Liver (tissue), 9 donors: ENCODE measurements around the gene HARS1. TPM values are rescaled to one million over a fixed set of nuclear protein-coding genes. Genes with fewer than 3 reads are reported as not detected.

Experiments used
- DNase-seq: peaks from one replicate; pipeline ENCODE4 v3.0.0-alpha.2; 2017; ENCODE audit warnings: low spot score
- H3K27ac ChIP-seq, 2 donors: one replicate each; pipeline ENCODE4 v1.7.0; 2013; ENCODE audit warnings: inconsistent platforms in 2 of 2, low read length in 2 of 2, control low read depth in 1 of 2, low read depth in 1 of 2, mild to moderate bottlenecking in 1 of 2
- H3K27me3 ChIP-seq, 4 donors: one replicate each; pipeline versions ENCODE4 v1.6.1 to v1.7.0; 2013; ENCODE audit warnings: low read length in 3 of 4, inconsistent platforms in 1 of 4, mild to moderate bottlenecking in 1 of 4, moderate library complexity in 1 of 4; ENCODE audit not compliant: control insufficient read depth in 4 of 4, insufficient read depth in 4 of 4
- H3K36me3 ChIP-seq, 4 donors: one replicate each; pipeline versions ENCODE4 v1.6.1 to v1.7.0; 2013; ENCODE audit warnings: low read length in 3 of 4, mild to moderate bottlenecking in 3 of 4, low read depth in 1 of 4, moderate library complexity in 1 of 4; ENCODE audit not compliant: control insufficient read depth in 4 of 4, insufficient read depth in 3 of 4
- H3K4me1 ChIP-seq, 4 donors: one replicate each; pipeline versions ENCODE4 v1.6.1 to v1.7.0; 2013; ENCODE audit warnings: low read length in 3 of 4, mild to moderate bottlenecking in 3 of 4, moderate library complexity in 1 of 4; ENCODE audit not compliant: control insufficient read depth in 4 of 4, insufficient read depth in 4 of 4
- H3K4me3 ChIP-seq, 3 donors: one replicate each; pipeline versions ENCODE4 v1.6.1 to v1.7.0; 2013; ENCODE audit warnings: low read length in 3 of 3, control low read depth in 1 of 3, low read depth in 1 of 3, mild to moderate bottlenecking in 1 of 3
- H3K9ac ChIP-seq, 2 donors: one replicate each; pipeline ENCODE4 v1.7.0; 2013; ENCODE audit warnings: low read length in 2 of 2, mild to moderate bottlenecking in 2 of 2, moderate library complexity in 2 of 2, control low read depth in 1 of 2, low read depth in 1 of 2
- H3K9me3 ChIP-seq, 4 donors: one replicate each; pipeline versions ENCODE4 v1.6.1 to v1.7.0; 2013; ENCODE audit warnings: low read length in 3 of 4; ENCODE audit not compliant: control insufficient read depth in 4 of 4
- ATF3 ChIP-seq: IDR thresholded peaks from 2 replicates; pipeline ENCODE4 v1.6.1; 2016; ENCODE audit warnings: antibody characterized with exemption
- CTCF ChIP-seq: fragments of 150-350 bp; IDR thresholded peaks from 2 replicates; pipeline ENCODE4 v1.5.1; 2017; ENCODE audit warnings: improper control_type of control experiment, low read depth, low read length; ENCODE audit not compliant: missing input control
- EGR1 ChIP-seq, 2 donors: IDR thresholded peaks; 2 replicates each; pipeline ENCODE4 v1.6.1; 2016 to 2018; ENCODE audit warnings: antibody characterized with exemption in 2 of 2, low read depth in 2 of 2
- FOXA1 ChIP-seq: IDR thresholded peaks from 2 replicates; pipeline ENCODE4 v1.6.1; 2016; ENCODE audit warnings: antibody characterized with exemption
- HNF4A ChIP-seq, 2 donors: conservative IDR thresholded peaks; 2 replicates each; pipeline ENCODE4 v1.6.1; 2016; ENCODE audit warnings: antibody characterized with exemption in 2 of 2, mild to moderate bottlenecking in 2 of 2
- HNF4G ChIP-seq: IDR thresholded peaks from 2 replicates; pipeline ENCODE4 v1.6.1; 2016; ENCODE audit warnings: antibody characterized with exemption
- JUND ChIP-seq, 2 donors: IDR thresholded peaks; 2 replicates each; pipeline ENCODE4 v1.6.1; 2016; ENCODE audit warnings: antibody characterized with exemption in 2 of 2
- MAX ChIP-seq: IDR thresholded peaks from 2 replicates; pipeline ENCODE4 v1.6.1; 2016; ENCODE audit warnings: antibody characterized with exemption
- RAD21 ChIP-seq, 2 donors: IDR thresholded peaks; 2 replicates each; pipeline ENCODE4 v1.6.1; 2016; ENCODE audit warnings: antibody characterized with exemption in 2 of 2, mild to moderate bottlenecking in 2 of 2
- REST ChIP-seq: IDR thresholded peaks from 2 replicates; pipeline ENCODE4 v1.6.1; 2016; ENCODE audit warnings: antibody characterized with exemption, mild to moderate bottlenecking
- RXRA ChIP-seq, 2 donors: IDR thresholded peaks; 2 replicates each; pipeline ENCODE4 v1.6.1; 2017 to 2018; ENCODE audit warnings: antibody characterized with exemption in 2 of 2, mild to moderate bottlenecking in 1 of 2
- SP1 ChIP-seq: IDR thresholded peaks from 2 replicates; pipeline ENCODE4 v1.6.1; 2018; ENCODE audit warnings: antibody characterized with exemption, mild to moderate bottlenecking
- TAF1 ChIP-seq: conservative IDR thresholded peaks from 2 replicates; pipeline ENCODE4 v1.6.1; 2016; ENCODE audit warnings: antibody characterized with exemption, mild to moderate bottlenecking
- YY1 ChIP-seq: IDR thresholded peaks from 2 replicates; pipeline ENCODE4 v1.6.1; 2016; ENCODE audit warnings: antibody characterized with exemption, mild to moderate bottlenecking
- ZBTB33 ChIP-seq: IDR thresholded peaks from 2 replicates; pipeline ENCODE4 v1.6.1; 2016; ENCODE audit warnings: antibody characterized with exemption
- WGBS: extraction: QIAGEN DNeasy Blood & Tissue Kit; methylation state at CpG from one replicate; pipeline ENCODE4 v1.1.7; 2013; 5-methylcytosine and 5-hydroxymethylcytosine counted together
- polyA plus RNA-seq, 2 donors: library from polyadenylated mRNA; stranded (reverse) in 1 of 2; unstranded in 1 of 2; fragments of 200-250 nt in 1 of 2; fragments of >200 nt in 1 of 2; fragmentation: Nextera tagmentation in 1 of 2; extraction: Ambion mirVana in 1 of 2; gene quantifications; one replicate each; pipeline versions ENCODE4 v1.2.1 to v1.2.3, GENCODE V29; 2013 to 2015
- total RNA-seq, 2 donors: library from RNA; depleted of rRNA; stranded (reverse); fragments of >200 nt; gene quantifications; one replicate each; pipeline ENCODE4 v1.2.3, GENCODE V29; 2014
- donor health status: healthy.
- donor health status: healthy.
- donor health status: healthy.
- donor health status: healthy.
- donor health status: healthy.

HARS1 gene
- total and polyA plus RNA-seq, 4 donors: 31.2 to 57.1 (median 37.3) TPM

- Histone ChIP-seq H3K36me3 (no peaks in the 10 kb centered on the region), H3K9me3 (no peaks in the 10 kb centered on the region), H3K4me1 (peaks cover 0 to 31% (median 18%) of the 10 kb centered on the region in 4 donors), H3K4me3 (no peak overlapping the region), H3K27me3 (no peaks in the 10 kb centered on the region), H3K9ac (no peak overlapping the region), H3K27ac (peak overlapping the region; percentile 3 to 82)
- DNase-seq: no peak
- 82% methylated on average over 8 of the region's 8 CpGs for WGBS
- no peak for TF ChIP-seq YY1
- no peak for TF ChIP-seq MAX
- no peak for TF ChIP-seq EGR1 (IDR thresholded peaks at IDR 0.05; ENCODE audit: low read depth in 2 of 2)
- TF ChIP-seq CTCF: no peak
- TF ChIP-seq REST: no peak
- no peak for TF ChIP-seq RXRA (IDR thresholded peaks at IDR 0.05)
- TF ChIP-seq HNF4G: no peak
- TF ChIP-seq RAD21 (IDR thresholded peaks at IDR 0.05): no peak
- TF ChIP-seq ATF3: no peak
- no peak for TF ChIP-seq FOXA1
- TF ChIP-seq TAF1: no peak
Measured at GRCh38 chr5:140635291-140636257, 55.6 kb downstream of the HARS1 start.

- peak; percentile 23 for TF ChIP-seq YY1
- no peak for TF ChIP-seq ZBTB33
- peak in 1 of 2 donors; percentile 20 for TF ChIP-seq EGR1 (IDR thresholded peaks at IDR 0.05; ENCODE audit: low read depth in 2 of 2)
- peak in 1 of 2 donors; percentile 6 for TF ChIP-seq HNF4A (conservative IDR thresholded peaks at IDR 0.05)
- no peak for TF ChIP-seq JUND (IDR thresholded peaks at IDR 0.05)
- peak in 1 of 2 donors; percentile 37 for TF ChIP-seq RXRA (IDR thresholded peaks at IDR 0.05)
- peak; percentile 16 for TF ChIP-seq SP1
- no peak overlapping the region for H3K4me3 ChIP-seq
- no peaks in the 10 kb centered on the region for H3K27me3 ChIP-seq
- no peaks in the 10 kb centered on the region for H3K36me3 ChIP-seq
- 19% methylated on average over 3 of the region's 3 CpGs for WGBS
- H3K27ac ChIP-seq: peak overlapping the region; percentile 82 to 90
- H3K9me3 ChIP-seq: no peaks in the 10 kb centered on the region
- peaks cover 0 to 26% (median 14%) of the 10 kb centered on the region in 4 donors for H3K4me1 ChIP-seq
- peak overlapping the region in 1 of 2 donors; percentile 2 for H3K9ac ChIP-seq
- DNase-seq: no peak
Measured at GRCh38 chr5:140634103-140634502, 57.1 kb downstream of the HARS1 start.
